ENCODE results near the gene ANKRD28. TPM values are rescaled to one million over a fixed set of nuclear protein-coding genes. Genes with fewer than 3 reads are reported as not detected.

The ANKRD28 gene
- total RNA-seq, 1 experiment from 2014 or later = 47.5 TPM

GRCh38 chr3:15631426-15632211, 166.2 kb downstream of the ANKRD28 start:
- Histone ChIP-seq H3K9me3 (ENCODE audit: control insufficient read depth in 1 of 2, insufficient read depth in 1 of 2, low read depth in 1 of 2, low read length in 2 of 2) (no peaks in the 10 kb centered on the region), H3K4me1 (ENCODE audit: control insufficient read depth in 1 of 2, insufficient read depth in 2 of 2, low read length in 2 of 2) (peaks cover 35 to 61% of the 10 kb centered on the region in 2 experiments), H3K27me3 (ENCODE audit: insufficient read depth, low read length) (no peaks in the 10 kb centered on the region), H3K4me2 (ENCODE audit: low read length) (peak overlapping the region; percentile 58), H4K20me1 (ENCODE audit: insufficient read depth) (no peaks in the 10 kb centered on the region), H3K79me2 (ENCODE audit: insufficient read depth, low read length) (no peaks in the 10 kb centered on the region), H3K36me3 (ENCODE audit: control insufficient read depth in 1 of 2, insufficient read depth in 2 of 2, low read length in 2 of 2) (no peaks in the 10 kb centered on the region), H3K9me2 (ENCODE audit: insufficient read depth) (0 out of 2 replicates have a peak, but pooled peaks cover 2% of the 10 kb centered on the region), H3K27ac (ENCODE audit: low read depth, low read length) (peak overlapping the region; percentile 2), H3K9ac (ENCODE audit: low read length) (no peak overlapping the region), H2AFZ (ENCODE audit: low read depth, low read length, poor library complexity, severe bottlenecking) (peak overlapping the region; percentile 91), H3K4me3 (replicated peaks in 1 of 2; ENCODE audit: low read depth in 1 of 2, low read length in 2 of 2) (no peak overlapping the region)
- ChIA-PET CTCF (interaction anchor here (1.0 to 2.5 kb wide), 4 partner anchors 156 to 547 kb away, joined by 4 to 27 read pairs (median 6); partner anchors contain the start of gene ANKRD28), POLR2A (no interaction called here), RAD21 (ENCODE audit: low non-redundant PET in 1 of 2, low total read pairs in 2 of 2, uncharacterized antibody in 2 of 2, unreplicated experiment in 2 of 2) (interaction anchor here in 1 of 2 experiments (0.7 to 1.4 kb wide), 2 partner anchors 14 to 180 kb away, joined by 3 to 14 read pairs; no protein-coding TSS in a partner anchor)
- no peak for ATAC-seq
- intact Hi-C loops (cut with micrococcal nuclease) = loop anchor here (5.0 to 10.0 kb wide), 2 partner anchors 413 to 546 kb away; no protein-coding TSS in a partner anchor
- DNase-seq (ENCODE audit: low read depth, low spot score) = no peak
- no TSS peak for BruUV-seq (replicated peaks)
- no peak for TF ChIP-seq ATF3 (IDR thresholded peaks at IDR 0.05)
- no peak for TF ChIP-seq SP1 (IDR thresholded peaks at IDR 0.05; ENCODE audit: low read depth)
- TF ChIP-seq TCF7L2 (IDR thresholded peaks at IDR 0.05; ENCODE audit: borderline replicate concordance, extremely low read depth, insufficient read depth, insufficient read length) = no peak
- 0 out of 6 replicates have a peak, but pooled peaks of 1 of the 3 experiments have one; percentile 11 for TF ChIP-seq CTCF (IDR thresholded peaks at IDR 0.05 in 2 of 3, conservative IDR thresholded peaks at IDR 0.05 in 1 of 3; ENCODE audit: borderline replicate concordance in 1 of 3, insufficient read depth in 1 of 3, low read depth in 2 of 3, low read length in 2 of 3)
- TF ChIP-seq EGR1 (IDR thresholded peaks at IDR 0.05; ENCODE audit: low read depth) = no peak
